H9 (cell line): ENCODE results near the gene SGCE. TPM values are rescaled to one million over a fixed set of nuclear protein-coding genes. Genes with fewer than 3 reads are reported as not detected.

Source experiments
- DNase-seq: peaks from one replicate; pipeline ENCODE4 v3.0.0-alpha.2; 2017
- H2AFZ ChIP-seq: one replicate; pipeline ENCODE4 v1.6.1; 2013; ENCODE audit warnings: mild to moderate bottlenecking, low read length, control low read depth, moderate library complexity
- H2AK5ac ChIP-seq: 2 replicates; pipeline ENCODE4 v1.6.1; 2013; ENCODE audit warnings: low read length, control low read depth, mixed read lengths; ENCODE audit not compliant: insufficient read length
- H2BK120ac ChIP-seq: one replicate; pipeline ENCODE4 v1.6.1; 2013; ENCODE audit warnings: low read depth, mild to moderate bottlenecking, low read length, control low read depth, inconsistent platforms; ENCODE audit not compliant: poor library complexity, severe bottlenecking
- H2BK12ac ChIP-seq: 2 replicates; pipeline ENCODE4 v1.6.1; 2013; ENCODE audit warnings: low read length, control low read depth, mixed read lengths, low read depth; ENCODE audit not compliant: insufficient read length
- H2BK15ac ChIP-seq: 2 replicates; pipeline ENCODE4 v1.6.1; 2013; ENCODE audit warnings: low read depth, low read length, control low read depth
- H2BK20ac ChIP-seq: one replicate; pipeline ENCODE4 v1.6.1; 2013; ENCODE audit warnings: low read depth, mild to moderate bottlenecking, low read length, control low read depth, inconsistent platforms; ENCODE audit not compliant: poor library complexity, severe bottlenecking
- H2BK5ac ChIP-seq: 2 replicates; pipeline ENCODE4 v1.6.1; 2013; ENCODE audit warnings: low read length, control low read depth, mixed read lengths; ENCODE audit not compliant: insufficient read length
- H3K14ac ChIP-seq: 2 replicates; pipeline ENCODE4 v1.6.1; 2013; ENCODE audit warnings: low read length, control low read depth; ENCODE audit not compliant: insufficient read depth
- H3K18ac ChIP-seq: 2 replicates; pipeline ENCODE4 v1.6.1; 2013; ENCODE audit warnings: low read depth, mild to moderate bottlenecking, mixed read lengths, low read length, control low read depth; ENCODE audit not compliant: insufficient read length
- H3K23ac ChIP-seq: 2 replicates; pipeline ENCODE4 v1.6.1; 2013; ENCODE audit warnings: low read length, control low read depth, mixed read lengths, low read depth; ENCODE audit not compliant: insufficient read length
- H3K23me2 ChIP-seq: 2 replicates; pipeline ENCODE4 v1.6.1; 2013; ENCODE audit warnings: low read depth, mild to moderate bottlenecking, mixed read lengths, low read length, control low read depth; ENCODE audit not compliant: insufficient read length, poor library complexity, severe bottlenecking
- H3K27ac ChIP-seq: 2 replicates; pipeline ENCODE4 v1.5.1; 2013; ENCODE audit warnings: low read length, control low read depth, mixed read lengths, low read depth; ENCODE audit not compliant: insufficient read length
- H3K27me3 ChIP-seq: 2 replicates; pipeline ENCODE4 v1.6.1; 2013; ENCODE audit warnings: low read length, control low read depth, inconsistent platforms; ENCODE audit not compliant: insufficient read depth
- H3K4ac ChIP-seq: 2 replicates; pipeline ENCODE4 v1.6.1; 2013; ENCODE audit warnings: low read depth, mild to moderate bottlenecking, control low read depth, inconsistent platforms, low read length, moderate library complexity
- H3K4me1 ChIP-seq: 2 replicates; pipeline ENCODE4 v1.6.1; 2013; ENCODE audit warnings: low read length, control low read depth, inconsistent platforms; ENCODE audit not compliant: insufficient read depth
- H3K4me2 ChIP-seq: 2 replicates; pipeline ENCODE4 v1.6.1; 2013; ENCODE audit warnings: low read length, control low read depth, mixed read lengths; ENCODE audit not compliant: insufficient read length, insufficient read depth
- H3K56ac ChIP-seq: 2 replicates; pipeline ENCODE4 v1.6.1; 2013; ENCODE audit warnings: low read depth, mild to moderate bottlenecking, mixed read lengths, low read length, control low read depth; ENCODE audit not compliant: insufficient read length
- H3K79me1 ChIP-seq: 2 replicates; pipeline ENCODE4 v1.6.1; 2013; ENCODE audit warnings: low read depth, mild to moderate bottlenecking, moderate library complexity, low read length, control low read depth, inconsistent platforms; ENCODE audit not compliant: insufficient read depth, poor library complexity, severe bottlenecking
- H3K79me2 ChIP-seq: 2 replicates; pipeline ENCODE4 v1.6.1; 2013; ENCODE audit warnings: low read length, control low read depth, inconsistent platforms; ENCODE audit not compliant: insufficient read depth
- H3K9ac ChIP-seq: 2 replicates; pipeline ENCODE4 v1.6.1; 2013; ENCODE audit warnings: low read length, control low read depth, mixed read lengths; ENCODE audit not compliant: insufficient read length; ENCODE audit errors: extremely low read depth
- H3K9me3 ChIP-seq: one replicate; pipeline ENCODE4 v1.6.1; 2013; ENCODE audit warnings: low read depth, low read length, inconsistent platforms; ENCODE audit not compliant: control insufficient read depth
- H3T11ph ChIP-seq: one replicate; pipeline ENCODE4 v1.6.1; 2013; ENCODE audit warnings: mild to moderate bottlenecking, low read length, control low read depth, inconsistent platforms
- H4K20me1 ChIP-seq: one replicate; pipeline ENCODE4 v1.6.1; 2013; ENCODE audit not compliant: control insufficient read depth, insufficient read length, insufficient read depth
- H4K5ac ChIP-seq: 2 replicates; pipeline ENCODE4 v1.6.1; 2013; ENCODE audit warnings: low read depth, mild to moderate bottlenecking, mixed read lengths, low read length, control low read depth; ENCODE audit not compliant: insufficient read length
- H4K8ac ChIP-seq: replicated peaks from 2 replicates; pipeline ENCODE4 v1.6.1; 2013; ENCODE audit warnings: low read length, control low read depth, mixed read lengths, low read depth; ENCODE audit not compliant: insufficient read length
- H4K91ac ChIP-seq: 2 replicates; pipeline ENCODE4 v1.6.1; 2013; ENCODE audit warnings: low read depth, mild to moderate bottlenecking, moderate library complexity, mixed read lengths, low read length, control low read depth; ENCODE audit not compliant: insufficient read length
- H3K27ac Mint-ChIP-seq, 3 experiments: 2 replicates in 2 of 3; 3 replicates in 1 of 3; pipeline ENCODE4 v1.8.0; 2020 to 2021; ENCODE audit warnings: mixed read lengths in 3 of 3, mild to moderate bottlenecking in 1 of 3, moderate library complexity in 1 of 3
- H3K27me3 Mint-ChIP-seq: 2 replicates; pipeline ENCODE4 v1.8.0; 2021; ENCODE audit warnings: low read depth, mild to moderate bottlenecking, moderate library complexity, mixed read lengths
- H3K36me3 Mint-ChIP-seq, 3 experiments: 2 replicates in 2 of 3; 3 replicates in 1 of 3; pipeline ENCODE4 v1.8.0; 2020 to 2021; ENCODE audit warnings: low read depth in 3 of 3, mixed read lengths in 3 of 3; ENCODE audit not compliant: insufficient read depth in 1 of 3
- H3K4me1 Mint-ChIP-seq, 2 experiments: 2 replicates each; pipeline ENCODE4 v1.8.0; 2020; ENCODE audit warnings: mixed read lengths in 2 of 2
- H3K4me3 Mint-ChIP-seq, 2 experiments: 2 replicates in 1 of 2; 3 replicates in 1 of 2; pipeline ENCODE4 v1.8.0; 2020 to 2021; ENCODE audit warnings: mild to moderate bottlenecking in 2 of 2, mixed read lengths in 2 of 2, moderate library complexity in 1 of 2
- H3K9me3 Mint-ChIP-seq, 2 experiments: 2 replicates in 1 of 2; 3 replicates in 1 of 2; pipeline ENCODE4 v1.8.0; 2020; ENCODE audit warnings: mild to moderate bottlenecking in 2 of 2, mixed read lengths in 2 of 2, moderate library complexity in 1 of 2
- CTCF ChIP-seq: fragments of 200-600 bp; sonication (generic); conservative IDR thresholded peaks from 3 replicates; pipeline ENCODE4 v1.8.0; 2021; ENCODE audit warnings: antibody characterized with exemption, mild to moderate bottlenecking
- WGBS: extraction: QIAGEN DNeasy Blood & Tissue Kit; methylation state at CpG from one replicate; pipeline ENCODE4 v1.1.7; 2013; ENCODE audit warnings: missing lambda C conversion rate, low lambda C conversion rate, mixed read lengths; ENCODE audit not compliant: insufficient read length; ENCODE audit errors: extremely low coverage; 5-methylcytosine and 5-hydroxymethylcytosine counted together
- total RNA-seq: library from RNA; stranded (reverse); gene quantifications from 2 replicates; pipeline ENCODE4 v1.2.1, GENCODE V29; 2021

The SGCE gene
- total RNA-seq, 1 experiment from 2014 or later, result 30.5 TPM

GRCh38 chr7:94634502-94634901 lies 21.4 kb downstream of the SGCE start:
- no peaks in the 10 kb centered on the region for H3K79me2 ChIP-seq
- no peak overlapping the region for H3K4me3 Mint-ChIP-seq

More at GRCh38 chr7:94634502-94634901, 21.4 kb downstream of the SGCE start:
- no peak overlapping the region for H3K56ac ChIP-seq
- H2BK12ac ChIP-seq, result no peak overlapping the region
- no peak overlapping the region for H2AFZ ChIP-seq
- no peak overlapping the region for H2BK5ac ChIP-seq
- H2BK20ac ChIP-seq, result no peak overlapping the region
- H4K20me1 ChIP-seq, result no peaks in the 10 kb centered on the region
- no peak overlapping the region for H3T11ph ChIP-seq
- H3K27ac Mint-ChIP-seq, result no peak overlapping the region
- H3K9me3 ChIP-seq, result no peaks in the 10 kb centered on the region
- H3K36me3 Mint-ChIP-seq, result 0 out of 7 replicates have a peak, but pooled peaks cover 0 to 3% (median 0%) of the 10 kb centered on the region in 3 experiments
- no peak for TF ChIP-seq CTCF
- peaks cover 3% of the 10 kb centered on the region; the same call in 1 of the 2 replicates for H3K4me1 ChIP-seq
- no peak overlapping the region for H2BK15ac ChIP-seq
- DNase-seq, result no peak
- no peak overlapping the region for H3K14ac ChIP-seq
- no CpG with 5 or more reads among the region's 6 CpGs for WGBS
- H3K27me3 ChIP-seq, result no peaks in the 10 kb centered on the region
- H3K27ac ChIP-seq, result no peak overlapping the region
- no peak overlapping the region for H3K23ac ChIP-seq
- H3K4me2 ChIP-seq, result no peak overlapping the region
- no peaks in the 10 kb centered on the region for H3K27me3 Mint-ChIP-seq
- no peak overlapping the region for H2AK5ac ChIP-seq
- H4K5ac ChIP-seq, result no peak overlapping the region
- H3K4me1 Mint-ChIP-seq, result peaks cover 18 to 24% of the 10 kb centered on the region in 2 experiments
- no peak overlapping the region for H2BK120ac ChIP-seq
- no peak overlapping the region for H4K8ac ChIP-seq
- no peaks in the 10 kb centered on the region for H3K79me1 ChIP-seq
- H3K9ac ChIP-seq, result no peak overlapping the region
- no peaks in the 10 kb centered on the region for H3K23me2 ChIP-seq
- no peak overlapping the region for H3K4ac ChIP-seq
- H4K91ac ChIP-seq, result no peak overlapping the region
- H3K9me3 Mint-ChIP-seq, result no peaks in the 10 kb centered on the region
- no peak overlapping the region for H3K18ac ChIP-seq
